GOT3 (cell line): ENCODE measurements around the gene VPS26B.

Source experiments
- DNase-seq: peaks from one replicate; lab custom pipeline; 2025; ENCODE audit warnings: mixed read lengths; lab: John Stamatoyannopoulos, UW

The VPS26B gene

GRCh38 chr11:134257101-134257500, 32.6 kb downstream of the VPS26B start:
- DNase-seq = no peak

GRCh38 chr11:134258577-134258976, 34.1 kb downstream of the VPS26B start:
- DNase-seq = no peak

DNA sequence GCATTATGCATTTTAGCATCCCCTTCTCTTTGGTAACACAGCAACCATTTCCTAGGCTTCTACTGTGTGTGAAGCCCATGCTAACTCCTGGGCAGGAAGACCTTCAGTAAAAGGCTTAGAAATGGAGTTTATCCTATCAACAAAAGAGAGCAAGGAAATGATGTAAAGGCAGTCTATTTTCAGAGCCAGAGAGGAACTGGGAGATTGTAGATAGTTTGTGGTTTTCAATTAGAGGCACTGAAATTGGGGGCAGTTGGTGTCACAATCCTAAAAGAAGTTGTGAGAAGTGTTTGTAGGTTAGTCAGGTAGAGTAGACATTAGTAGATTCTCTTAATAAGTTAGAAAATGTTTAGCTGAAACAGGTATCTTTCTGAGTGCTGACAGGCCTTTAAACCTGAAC, 36.0 kb downstream of the VPS26B start:
- DNase-seq = no peak

DNA sequence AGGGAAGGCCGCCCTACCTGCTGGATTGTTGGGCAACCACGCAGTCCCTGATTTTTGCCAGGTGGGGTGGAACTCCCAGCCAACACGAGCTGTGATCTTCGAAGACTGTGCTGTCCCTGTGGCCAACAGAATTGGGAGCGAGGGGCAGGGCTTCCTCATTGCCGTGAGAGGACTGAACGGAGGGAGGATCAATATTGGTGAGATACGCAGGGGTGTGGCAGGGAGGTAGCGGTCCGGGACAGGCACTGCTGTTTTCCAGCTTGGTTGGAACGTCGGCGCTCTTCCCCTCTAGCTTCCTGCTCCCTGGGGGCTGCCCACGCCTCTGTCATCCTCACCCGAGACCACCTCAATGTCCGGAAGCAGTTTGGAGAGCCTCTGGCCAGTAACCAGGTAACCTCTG, 36.5 kb downstream of the VPS26B start:
- DNase-seq = no peak

DNA sequence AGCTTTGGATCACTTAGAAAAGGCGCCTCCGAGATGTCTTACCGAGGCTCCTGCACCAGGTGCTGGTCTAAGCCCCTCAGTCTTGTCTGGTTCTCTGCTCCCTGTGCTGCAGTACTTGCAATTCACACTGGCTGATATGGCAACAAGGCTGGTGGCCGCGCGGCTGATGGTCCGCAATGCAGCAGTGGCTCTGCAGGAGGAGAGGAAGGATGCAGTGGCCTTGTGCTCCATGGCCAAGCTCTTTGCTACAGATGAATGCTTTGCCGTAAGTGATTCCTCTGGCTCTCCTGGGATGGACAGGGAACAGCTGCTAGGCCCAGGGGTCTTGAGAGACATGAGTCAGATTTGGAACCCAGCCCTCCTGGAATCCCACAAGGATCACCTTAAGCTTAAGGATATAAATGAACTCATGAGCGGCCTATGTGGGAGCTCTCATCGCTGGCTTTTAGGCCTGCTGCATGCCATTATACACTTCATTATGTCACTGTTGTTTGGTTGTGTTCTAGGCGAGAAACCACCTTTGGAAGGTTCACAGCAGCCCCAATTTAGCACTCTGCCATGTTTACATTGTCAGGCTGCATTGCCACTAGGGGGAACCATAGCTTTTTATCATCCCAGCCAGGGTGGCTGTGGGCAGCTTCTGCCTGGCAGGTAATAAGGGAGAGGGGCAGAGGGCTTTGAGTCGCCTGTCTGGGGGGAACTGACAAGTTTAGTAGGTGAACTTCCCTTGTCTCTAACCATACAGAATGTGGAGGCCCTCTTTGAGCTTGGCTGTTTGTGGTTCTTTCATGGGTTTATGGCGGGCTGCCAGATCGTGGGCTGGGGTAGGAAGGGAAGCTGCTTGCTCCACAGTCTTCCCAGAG, 37.4 kb downstream of the VPS26B start:
- DNase-seq = no peak

GRCh38 chr11:134264966-134265764, 40.7 kb downstream of the VPS26B start:
- no peak for DNase-seq

DNA sequence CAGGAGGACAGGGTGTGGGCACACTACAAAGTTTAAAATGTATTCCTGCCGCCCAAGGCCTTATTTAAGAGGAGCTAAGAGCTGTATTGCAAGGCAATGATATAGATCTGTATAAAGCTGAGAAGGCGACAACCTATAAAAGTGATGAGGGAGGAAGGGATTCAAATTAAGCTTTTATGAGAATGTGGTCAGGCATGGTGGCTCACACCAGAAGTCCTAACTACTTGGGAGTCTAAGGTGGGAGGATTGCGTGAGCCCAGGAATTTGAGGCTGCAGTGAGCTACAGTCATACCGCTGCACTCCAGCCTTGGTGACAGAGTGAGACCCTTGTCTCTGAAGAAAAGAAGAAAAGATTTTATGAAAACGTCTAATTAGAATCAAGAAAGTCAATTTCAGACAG, 42.0 kb downstream of the VPS26B start:
- no peak for DNase-seq

DNA sequence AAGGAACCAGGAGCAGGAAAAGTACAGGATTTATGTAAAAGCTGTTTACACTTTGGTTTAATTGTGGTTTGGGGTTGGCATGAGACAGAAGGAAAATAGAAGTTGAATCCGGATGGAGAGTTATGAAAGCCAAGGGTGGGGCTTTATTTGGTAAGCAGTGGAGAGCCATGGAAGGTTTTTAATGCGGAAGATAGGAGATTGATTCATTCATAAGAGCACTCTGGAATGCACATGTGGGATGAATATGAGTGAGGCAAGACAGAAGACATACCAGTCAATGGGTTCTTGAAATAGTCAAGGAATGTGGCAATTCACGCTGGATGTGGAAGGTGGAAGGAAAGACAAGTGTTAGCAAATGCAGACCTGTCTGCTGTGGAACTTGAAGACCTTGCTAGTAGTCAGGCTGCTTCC, 42.4 kb downstream of the VPS26B start:
- no peak for DNase-seq

- no peak for DNase-seq
Measured at GRCh38 chr11:134267461-134267860, 43.0 kb downstream of the VPS26B start.

- no peak for DNase-seq
Measured at GRCh38 chr11:134267966-134268365, 43.5 kb downstream of the VPS26B start.

- no peak for DNase-seq
Measured at GRCh38 chr11:134270250-134270714, 45.8 kb downstream of the VPS26B start.

DNA sequence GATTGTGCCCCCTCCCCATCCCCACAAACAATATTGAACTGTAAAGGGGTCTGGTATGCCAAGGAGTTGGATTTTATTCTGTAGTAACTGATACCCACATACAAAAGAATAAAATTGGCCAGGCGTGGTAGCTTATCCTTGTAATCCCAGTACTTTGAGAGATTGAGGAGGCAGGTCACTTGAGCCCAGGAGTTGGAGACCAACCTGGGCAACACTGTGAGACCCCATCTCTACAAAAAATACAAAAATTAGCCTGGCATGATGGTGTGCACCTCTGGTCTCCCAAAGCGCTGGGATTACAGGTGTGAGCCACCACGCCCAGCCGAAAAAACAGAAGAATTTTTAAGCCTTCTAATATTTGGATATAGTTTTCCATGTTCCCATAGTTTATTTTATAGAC, 47.5 kb downstream of the VPS26B start:
- no peak for DNase-seq

GRCh38 chr11:134272381-134273316, 48.2 kb downstream of the VPS26B start:
- DNase-seq = no peak

DNA sequence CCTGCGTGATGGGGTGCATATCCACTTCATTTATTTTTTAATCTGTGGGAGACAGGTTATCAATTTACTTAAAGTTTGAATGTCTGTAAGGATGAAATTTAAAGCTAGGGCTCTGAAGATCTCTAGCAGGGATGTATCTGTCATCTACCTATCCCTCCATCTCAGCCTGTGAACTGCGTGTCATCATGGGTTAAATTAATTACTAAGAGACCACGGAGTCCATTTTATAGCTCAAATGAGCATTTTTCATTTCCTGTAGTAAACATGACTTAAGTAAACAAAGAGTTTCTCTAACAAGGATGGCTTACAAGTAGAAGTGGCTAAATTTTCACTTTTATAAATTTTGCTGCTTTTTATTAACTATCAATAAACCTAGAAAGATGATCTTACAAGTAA, 48.8 kb downstream of the VPS26B start:
- no peak for DNase-seq

DNA sequence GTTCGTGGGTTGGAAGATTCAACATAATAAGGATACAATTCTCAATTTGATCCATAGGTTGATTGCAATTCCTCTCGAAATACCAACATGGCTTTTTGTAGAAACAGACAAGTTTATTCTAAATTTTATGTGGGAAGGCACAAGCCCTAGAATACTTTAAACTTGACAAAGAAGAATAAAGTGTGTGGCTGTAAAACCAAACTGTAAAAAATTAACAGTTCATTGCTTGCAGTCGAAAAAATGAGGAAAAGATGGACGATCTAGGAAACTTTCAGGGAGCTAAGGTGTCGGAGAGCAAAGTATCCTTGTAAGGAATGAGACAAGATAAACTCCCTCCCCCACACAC, 50.7 kb downstream of the VPS26B start:
- no peak for DNase-seq

- DNase-seq = no peak
Measured at GRCh38 chr11:134275534-134276395, 51.3 kb downstream of the VPS26B start, which contains the start of gene GLB1L3. Gene GLB1L3 (plus strand): TSS chr11:134276379. CDS start chr11:134276741, 362 bp downstream.

- DNase-seq = no peak
Measured at GRCh38 chr11:134276396-134277182, 52.1 kb downstream of the VPS26B start.

- no peak for DNase-seq
Measured at GRCh38 chr11:134277183-134278001, 52.9 kb downstream of the VPS26B start.

- DNase-seq = no peak
Measured at GRCh38 chr11:134278356-134278755, 53.9 kb downstream of the VPS26B start.
